RWPE1 (cell line): ENCODE measurements around the gene ECSCR.

Experiments used
- CTCF ChIA-PET: fragments of 350-600 bp; sonication (Branson Sonifier 250); formaldehyde crosslinking; extraction: SDS; loops from one replicate; lab custom pipeline; 2021; lab: Yijun Ruan, JAX
- POLR2A ChIA-PET: fragments of 400-600 bp; formaldehyde crosslinking; extraction: SDS; loops from one replicate; lab custom pipeline; 2020; ENCODE audit warnings: antibody characterized with exemption; ENCODE audit not compliant: low non-redundant PET; lab: Yijun Ruan, JAX
- DNase-seq: peaks from one replicate; pipeline ENCODE4 v3.0.0; 2012; ENCODE audit warnings: low spot score
- H3K27ac ChIP-seq: fragments of 450-650 bp; 2 replicates; pipeline ENCODE4 v1.5.1; 2017
- TF ChIP-seq, protein P1 (sequence below): fragments of 450-650 bp; conservative IDR thresholded peaks from 2 replicates; pipeline ENCODE4 v1.5.1; 2017; ENCODE audit warnings: low read depth, mild to moderate bottlenecking

ECSCR gene

DNA sequence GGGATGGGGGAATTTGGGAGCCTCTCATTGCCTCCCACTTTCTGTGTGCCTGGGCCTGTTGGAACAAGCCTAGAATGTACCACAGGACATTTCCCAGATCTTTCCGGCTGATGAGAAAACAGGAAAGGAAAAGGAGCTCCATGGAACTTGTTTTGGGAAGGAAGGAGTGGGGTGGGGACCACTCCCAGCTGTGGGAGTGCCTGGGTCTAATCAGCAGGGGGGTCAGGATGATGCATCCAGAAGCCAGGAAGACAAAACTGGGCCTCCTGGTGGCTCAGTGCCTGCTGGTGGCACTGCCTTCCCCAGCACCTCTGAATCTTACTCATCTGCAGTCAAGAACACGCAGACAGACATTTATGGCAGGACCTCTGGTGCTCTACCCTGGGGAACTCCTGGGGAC, 11.0 kb upstream of the ECSCR start:
- ChIA-PET CTCF (interaction anchor here (1.2 to 1.8 kb wide), 2 partner anchors 51 to 72 kb away, joined by 3 to 8 read pairs; no protein-coding TSS in a partner anchor), POLR2A (no interaction called here)
- DNase-seq: peak; percentile 74
- peak overlapping the region; percentile 100 for H3K27ac ChIP-seq
- TF ChIP-seq, protein P1, sequence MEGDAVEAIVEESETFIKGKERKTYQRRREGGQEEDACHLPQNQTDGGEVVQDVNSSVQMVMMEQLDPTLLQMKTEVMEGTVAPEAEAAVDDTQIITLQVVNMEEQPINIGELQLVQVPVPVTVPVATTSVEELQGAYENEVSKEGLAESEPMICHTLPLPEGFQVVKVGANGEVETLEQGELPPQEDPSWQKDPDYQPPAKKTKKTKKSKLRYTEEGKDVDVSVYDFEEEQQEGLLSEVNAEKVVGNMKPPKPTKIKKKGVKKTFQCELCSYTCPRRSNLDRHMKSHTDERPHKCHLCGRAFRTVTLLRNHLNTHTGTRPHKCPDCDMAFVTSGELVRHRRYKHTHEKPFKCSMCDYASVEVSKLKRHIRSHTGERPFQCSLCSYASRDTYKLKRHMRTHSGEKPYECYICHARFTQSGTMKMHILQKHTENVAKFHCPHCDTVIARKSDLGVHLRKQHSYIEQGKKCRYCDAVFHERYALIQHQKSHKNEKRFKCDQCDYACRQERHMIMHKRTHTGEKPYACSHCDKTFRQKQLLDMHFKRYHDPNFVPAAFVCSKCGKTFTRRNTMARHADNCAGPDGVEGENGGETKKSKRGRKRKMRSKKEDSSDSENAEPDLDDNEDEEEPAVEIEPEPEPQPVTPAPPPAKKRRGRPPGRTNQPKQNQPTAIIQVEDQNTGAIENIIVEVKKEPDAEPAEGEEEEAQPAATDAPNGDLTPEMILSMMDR: no peak

DNA sequence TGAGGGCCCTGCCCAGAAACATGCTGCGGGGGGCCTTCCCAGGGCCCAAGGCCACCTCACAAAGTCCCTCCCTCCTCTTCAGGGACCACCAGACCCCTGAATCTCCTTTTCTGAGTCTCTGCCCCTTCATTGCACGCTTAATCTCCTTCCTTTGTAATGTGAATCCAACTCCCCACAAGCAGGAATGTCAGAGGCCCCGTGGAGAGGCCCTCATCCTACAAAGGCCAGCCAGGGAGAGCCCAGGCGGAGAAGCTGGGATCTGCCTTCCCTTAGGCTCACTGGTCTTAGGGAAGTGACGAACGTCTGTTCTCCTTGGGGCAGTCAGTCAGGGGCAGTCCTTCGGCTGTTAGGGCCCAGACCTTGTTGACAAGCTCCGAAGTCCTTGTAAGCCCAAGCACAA, 10.6 kb upstream of the ECSCR start:
- CTCF ChIA-PET: interaction anchor here (1.2 to 1.8 kb wide), 2 partner anchors 51 to 72 kb away, joined by 3 to 8 read pairs; no protein-coding TSS in a partner anchor
- no peak for DNase-seq
- TF ChIP-seq, protein P1: no peak
- peak overlapping the region; percentile 100 for H3K27ac ChIP-seq
- POLR2A ChIA-PET: no interaction called here

DNA sequence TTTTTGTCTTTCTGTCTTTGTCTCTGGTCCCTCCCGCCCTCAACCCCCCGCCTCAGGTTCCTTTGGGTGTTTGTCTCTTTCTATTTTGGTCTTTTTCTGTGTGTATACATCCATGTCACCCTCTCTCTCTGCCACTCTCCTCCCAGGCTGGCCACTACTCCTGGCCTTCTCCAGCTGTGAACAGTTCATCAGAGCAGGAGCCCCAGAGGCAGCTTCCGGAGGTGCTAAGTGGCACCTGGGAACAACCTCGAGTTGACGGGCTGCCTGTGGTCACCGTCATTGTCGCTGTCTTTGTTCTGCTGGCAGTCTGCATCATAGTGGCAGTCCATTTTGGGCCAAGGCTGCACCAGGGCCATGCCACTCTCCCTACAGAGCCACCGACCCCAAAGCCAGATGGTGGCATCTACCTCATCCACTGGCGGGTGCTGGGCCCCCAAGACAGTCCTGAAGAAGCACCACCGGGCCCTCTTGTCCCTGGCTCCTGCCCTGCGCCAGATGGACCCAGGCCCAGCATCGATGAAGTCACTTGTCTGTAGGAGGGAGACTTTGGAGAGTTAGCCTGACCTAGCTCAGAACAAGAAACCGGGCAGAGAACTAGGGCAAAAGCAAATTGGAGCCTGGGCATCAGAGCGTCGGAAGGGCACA, 10.0 kb upstream of the ECSCR start:
- TF ChIP-seq, protein P1: no peak
- ChIA-PET POLR2A (no interaction called here), CTCF (interaction anchor here (1.2 to 1.8 kb wide), 2 partner anchors 50 to 71 kb away, joined by 3 to 8 read pairs; no protein-coding TSS in a partner anchor)
- no peak for DNase-seq
- H3K27ac ChIP-seq: peak overlapping the region; percentile 100

DNA sequence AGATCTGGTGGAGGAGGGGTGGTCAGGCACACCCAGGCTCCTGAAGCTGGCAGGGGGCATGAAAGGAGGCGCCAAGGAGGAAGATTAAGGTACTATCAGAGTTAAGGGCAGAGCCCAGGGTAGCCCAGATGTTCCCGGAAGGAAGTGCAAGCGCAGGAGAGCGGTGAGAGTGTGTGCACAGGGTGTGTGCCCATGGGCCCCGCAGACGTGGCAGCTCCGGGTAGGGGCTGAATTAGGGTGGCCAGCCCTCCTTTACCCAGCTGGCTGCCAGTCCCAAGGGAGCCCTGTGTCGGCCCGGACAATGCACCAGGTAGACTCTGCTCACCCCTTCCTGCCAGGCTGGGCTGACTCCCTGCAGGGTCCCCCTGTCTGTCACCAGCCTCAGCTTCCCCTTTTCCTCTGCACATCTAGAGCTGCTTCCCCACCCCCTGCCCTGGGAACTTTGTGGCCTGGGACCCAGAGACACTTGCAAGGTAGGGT, 8.3 kb upstream of the ECSCR start, which contains the start of gene SMIM33:
SMIM33 (plus strand) TSS at position 184 of the 480 bp plus-strand sequence; CDS start at position 302, 118 bp downstream.
- peak within 1 kb of the TSS; percentile 100 for H3K27ac ChIP-seq
- POLR2A ChIA-PET: no interaction called here
- TF ChIP-seq, protein P1: no peak
- CTCF ChIA-PET: interaction anchor here (0.6 kb wide), 1 partner anchor 173 kb away, joined by 3 read pairs; no protein-coding TSS in a partner anchor
- DNase-seq: no peak

GRCh38 chr5:139468421-139468931, 5.9 kb upstream of the ECSCR start:
- POLR2A ChIA-PET: no interaction called here
- no peak overlapping the region for H3K27ac ChIP-seq
- CTCF ChIA-PET: no interaction called here
- TF ChIP-seq, protein P1: no peak
- no peak for DNase-seq

GRCh38 chr5:139461698-139462097, 845 bp downstream of the ECSCR start:
- ChIA-PET POLR2A (no interaction called here), CTCF (interaction anchor here (0.7 kb wide), 1 partner anchor 46 kb away, joined by 3 read pairs; no protein-coding TSS in a partner anchor)
- no peak for DNase-seq
- H3K27ac ChIP-seq: no peak overlapping the region
- TF ChIP-seq, protein P1: no peak
